ENCODE results near the gene BRI3.

DNA sequence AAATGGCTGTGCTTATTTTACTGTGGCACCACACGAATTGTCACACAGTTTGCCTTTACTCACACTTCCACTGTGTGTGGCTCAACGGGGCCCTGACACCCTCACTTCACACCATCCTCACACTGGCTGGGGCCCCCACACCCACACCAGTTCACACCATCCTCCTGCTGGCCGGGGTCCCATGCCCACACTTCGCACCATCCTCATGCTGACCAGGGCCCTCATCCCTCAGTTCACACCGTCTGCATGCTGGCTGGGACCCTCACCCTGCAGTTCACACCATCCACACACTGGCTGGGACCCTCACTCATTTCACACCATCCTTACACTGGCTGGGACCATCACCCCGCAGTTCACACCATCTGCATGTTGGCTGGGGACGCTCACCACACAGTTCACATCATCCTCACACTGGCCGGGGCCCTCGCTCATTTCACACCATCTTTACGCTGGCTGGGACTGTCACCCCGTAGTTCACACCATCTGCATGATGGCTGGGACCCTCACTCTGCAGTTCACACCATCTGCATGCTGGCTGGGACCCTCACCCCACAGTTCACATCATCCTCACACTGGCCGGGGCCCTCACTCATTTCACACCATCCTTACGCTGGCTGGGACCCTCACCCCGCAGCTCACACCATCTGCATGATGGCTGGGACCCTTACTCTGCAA lies 36.0 kb downstream of the BRI3 start:
- TF ChIP-seq, protein P1, sequence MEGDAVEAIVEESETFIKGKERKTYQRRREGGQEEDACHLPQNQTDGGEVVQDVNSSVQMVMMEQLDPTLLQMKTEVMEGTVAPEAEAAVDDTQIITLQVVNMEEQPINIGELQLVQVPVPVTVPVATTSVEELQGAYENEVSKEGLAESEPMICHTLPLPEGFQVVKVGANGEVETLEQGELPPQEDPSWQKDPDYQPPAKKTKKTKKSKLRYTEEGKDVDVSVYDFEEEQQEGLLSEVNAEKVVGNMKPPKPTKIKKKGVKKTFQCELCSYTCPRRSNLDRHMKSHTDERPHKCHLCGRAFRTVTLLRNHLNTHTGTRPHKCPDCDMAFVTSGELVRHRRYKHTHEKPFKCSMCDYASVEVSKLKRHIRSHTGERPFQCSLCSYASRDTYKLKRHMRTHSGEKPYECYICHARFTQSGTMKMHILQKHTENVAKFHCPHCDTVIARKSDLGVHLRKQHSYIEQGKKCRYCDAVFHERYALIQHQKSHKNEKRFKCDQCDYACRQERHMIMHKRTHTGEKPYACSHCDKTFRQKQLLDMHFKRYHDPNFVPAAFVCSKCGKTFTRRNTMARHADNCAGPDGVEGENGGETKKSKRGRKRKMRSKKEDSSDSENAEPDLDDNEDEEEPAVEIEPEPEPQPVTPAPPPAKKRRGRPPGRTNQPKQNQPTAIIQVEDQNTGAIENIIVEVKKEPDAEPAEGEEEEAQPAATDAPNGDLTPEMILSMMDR (IDR thresholded peaks at IDR 0.05) = no peak
- TF ChIP-seq POLR2A (IDR thresholded peaks at IDR 0.05) = no peak
